Panc1 (cell line): ENCODE data around the gene CAVIN4. TPM values are rescaled to one million over a fixed set of nuclear protein-coding genes. Genes with fewer than 3 reads are reported as not detected.

ENCODE experiments used
- ATAC-seq: fragments of 200-7000 bp; cut with Tn5 transposase; 2 replicates; pipeline ENCODE4 v1.9.1; 2020; ENCODE audit warnings: mild to moderate bottlenecking, moderate library complexity
- BruUV-seq: library from RNA; stranded (reverse); fragments of 400-500 nt; replicated peaks from 2 replicates; lab custom pipeline; 2021; lab: Mats Ljungman, UMichigan
- CTCF ChIA-PET: fragments of 300-600 bp; sonication (Branson Sonifier 250); formaldehyde crosslinking; loops from one replicate; lab custom pipeline; 2022; ENCODE audit warnings: antibody characterized with exemption; lab: Charles Lee
- POLR2A ChIA-PET: fragments of 300-600 bp; sonication (Branson Sonifier 250); formaldehyde crosslinking; loops from one replicate; lab custom pipeline; 2022; ENCODE audit warnings: antibody characterized with exemption; lab: Charles Lee
- DNase-seq: peaks from one replicate; pipeline ENCODE4 v3.0.0-alpha.2; 2010; ENCODE audit warnings: low read depth, low spot score
- H3K27ac ChIP-seq: 2 replicates; pipeline ENCODE4 v1.5.1; 2011; ENCODE audit warnings: mild to moderate bottlenecking, low read length, inconsistent platforms
- H3K27me3 ChIP-seq: fragments of 200-500 bp; sonication (Bioruptor generic); 2 replicates; pipeline ENCODE4 v1.6.0; 2014; ENCODE audit warnings: low read length, inconsistent platforms; ENCODE audit not compliant: control insufficient read depth, insufficient read depth
- H3K36me3 ChIP-seq: fragments of 200-500 bp; sonication (Bioruptor generic); 2 replicates; pipeline ENCODE4 v1.5.1; 2014; ENCODE audit warnings: inconsistent platforms, mild to moderate bottlenecking, low read length, moderate library complexity; ENCODE audit not compliant: control insufficient read depth, insufficient read depth
- H3K4me1 ChIP-seq: 2 replicates; pipeline ENCODE4 v1.5.1; 2011; ENCODE audit warnings: inconsistent platforms, mild to moderate bottlenecking, low read length, moderate library complexity; ENCODE audit not compliant: control insufficient read depth, insufficient read depth
- H3K4me3 ChIP-seq, 2 experiments: 2 replicates each; pipeline ENCODE4 v1.5.1; 2011 to 2012; ENCODE audit warnings: low read depth in 2 of 2, low read length in 2 of 2, mild to moderate bottlenecking in 2 of 2, inconsistent platforms in 1 of 2, moderate library complexity in 1 of 2
- H3K9me3 ChIP-seq: fragments of 200-500 bp; sonication (Bioruptor generic); 2 replicates; pipeline ENCODE4 v1.5.1; 2014; ENCODE audit warnings: low read depth, mild to moderate bottlenecking, inconsistent platforms, low read length, moderate library complexity; ENCODE audit not compliant: control insufficient read depth, insufficient read depth
- POLR2AphosphoS5 ChIP-seq: IDR thresholded peaks from 2 replicates; pipeline ENCODE4 v1.6.1; 2012; ENCODE audit warnings: mild to moderate bottlenecking, low read depth, low read length, moderate library complexity
- SIN3A ChIP-seq: IDR thresholded peaks from 2 replicates; pipeline ENCODE4 v1.6.1; 2012; ENCODE audit warnings: low read depth, mild to moderate bottlenecking, low read length, moderate library complexity, borderline replicate concordance; ENCODE audit not compliant: insufficient read depth
- TCF7L2 ChIP-seq: IDR thresholded peaks from 2 replicates; pipeline ENCODE4 v1.6.1; 2011; ENCODE audit warnings: mild to moderate bottlenecking, low read depth, low read length, inconsistent platforms
- in situ Hi-C: cut with HindIII; loops from 2 replicates; pipeline ENCODE4 v1.10.0; 2016; ENCODE audit warnings: low sequenced_read_pairs, low pct_unique_long_range_greater_than_20kb
- intact Hi-C: fragments of 100-400 bp; cut with micrococcal nuclease; formaldehyde crosslinking; loops from one replicate; pipeline ENCODE4 v1.10.0; 2022; ENCODE audit not compliant: unreplicated experiment
- total RNA-seq: library from RNA; stranded (reverse); gene quantifications from one replicate; pipeline ENCODE4 v1.2.1, GENCODE V29; 2021; ENCODE audit not compliant: unreplicated experiment
- TF ChIP-seq, protein P1 (sequence below): fragments of 450-650 bp; IDR thresholded peaks from 2 replicates; pipeline ENCODE4 v1.5.1; 2017; ENCODE audit warnings: mild to moderate bottlenecking
- TF ChIP-seq, protein P2 (sequence below), 2 experiments: IDR thresholded peaks; 2 replicates each; pipeline ENCODE4 v1.6.1; 2011 to 2012; ENCODE audit warnings: low read depth in 2 of 2, control low read depth in 1 of 2, low read length in 1 of 2, mild to moderate bottlenecking in 1 of 2, moderate library complexity in 1 of 2; ENCODE audit not compliant: insufficient read depth in 1 of 2

CAVIN4 gene
- total RNA-seq, 1 experiment from 2014 or later, result 0.82 TPM

DNA sequence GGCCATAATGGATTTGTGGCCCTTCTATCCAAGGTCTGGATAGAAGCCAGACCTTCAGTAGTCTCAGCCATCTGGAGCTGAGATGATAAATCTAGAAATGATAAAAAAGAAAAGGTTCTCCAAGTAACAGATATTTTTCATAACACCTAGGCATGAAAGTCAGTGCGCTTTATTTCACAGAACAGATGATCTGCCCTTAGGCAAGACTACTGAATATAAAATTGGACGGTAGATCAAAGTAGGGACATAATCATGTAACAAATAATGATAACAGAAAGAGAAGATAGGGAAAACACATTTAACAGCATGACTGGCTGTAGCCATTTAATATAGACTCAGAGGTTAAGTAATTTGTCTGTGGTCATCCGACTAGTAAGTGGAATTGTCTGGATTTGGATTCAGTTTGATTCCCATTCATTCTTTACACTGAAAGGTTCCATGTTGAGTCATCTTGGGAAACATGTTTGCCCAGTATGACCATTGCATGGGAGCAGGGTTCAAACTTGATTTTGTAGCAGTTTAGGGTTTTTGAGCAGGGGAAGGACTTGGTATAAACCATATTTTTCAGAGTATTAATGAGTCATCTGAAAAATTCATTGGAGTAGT lies 4.1 kb upstream of the CAVIN4 start:
- Histone ChIP-seq H3K9me3 (no peaks in the 10 kb centered on the region), H3K27me3 (no peaks in the 10 kb centered on the region), H3K36me3 (no peaks in the 10 kb centered on the region; the same call in 1 of the 2 replicates), H3K27ac (no peak overlapping the region), H3K4me3 (no peak overlapping the region), H3K4me1 (no peaks in the 10 kb centered on the region)
- CTCF ChIA-PET, result no interaction called here
- TF ChIP-seq, protein P1, sequence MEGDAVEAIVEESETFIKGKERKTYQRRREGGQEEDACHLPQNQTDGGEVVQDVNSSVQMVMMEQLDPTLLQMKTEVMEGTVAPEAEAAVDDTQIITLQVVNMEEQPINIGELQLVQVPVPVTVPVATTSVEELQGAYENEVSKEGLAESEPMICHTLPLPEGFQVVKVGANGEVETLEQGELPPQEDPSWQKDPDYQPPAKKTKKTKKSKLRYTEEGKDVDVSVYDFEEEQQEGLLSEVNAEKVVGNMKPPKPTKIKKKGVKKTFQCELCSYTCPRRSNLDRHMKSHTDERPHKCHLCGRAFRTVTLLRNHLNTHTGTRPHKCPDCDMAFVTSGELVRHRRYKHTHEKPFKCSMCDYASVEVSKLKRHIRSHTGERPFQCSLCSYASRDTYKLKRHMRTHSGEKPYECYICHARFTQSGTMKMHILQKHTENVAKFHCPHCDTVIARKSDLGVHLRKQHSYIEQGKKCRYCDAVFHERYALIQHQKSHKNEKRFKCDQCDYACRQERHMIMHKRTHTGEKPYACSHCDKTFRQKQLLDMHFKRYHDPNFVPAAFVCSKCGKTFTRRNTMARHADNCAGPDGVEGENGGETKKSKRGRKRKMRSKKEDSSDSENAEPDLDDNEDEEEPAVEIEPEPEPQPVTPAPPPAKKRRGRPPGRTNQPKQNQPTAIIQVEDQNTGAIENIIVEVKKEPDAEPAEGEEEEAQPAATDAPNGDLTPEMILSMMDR, result no peak
- TF ChIP-seq TCF7L2 (no peak), SIN3A (no peak), POLR2AphosphoS5 (no peak)
- TF ChIP-seq, protein P2, sequence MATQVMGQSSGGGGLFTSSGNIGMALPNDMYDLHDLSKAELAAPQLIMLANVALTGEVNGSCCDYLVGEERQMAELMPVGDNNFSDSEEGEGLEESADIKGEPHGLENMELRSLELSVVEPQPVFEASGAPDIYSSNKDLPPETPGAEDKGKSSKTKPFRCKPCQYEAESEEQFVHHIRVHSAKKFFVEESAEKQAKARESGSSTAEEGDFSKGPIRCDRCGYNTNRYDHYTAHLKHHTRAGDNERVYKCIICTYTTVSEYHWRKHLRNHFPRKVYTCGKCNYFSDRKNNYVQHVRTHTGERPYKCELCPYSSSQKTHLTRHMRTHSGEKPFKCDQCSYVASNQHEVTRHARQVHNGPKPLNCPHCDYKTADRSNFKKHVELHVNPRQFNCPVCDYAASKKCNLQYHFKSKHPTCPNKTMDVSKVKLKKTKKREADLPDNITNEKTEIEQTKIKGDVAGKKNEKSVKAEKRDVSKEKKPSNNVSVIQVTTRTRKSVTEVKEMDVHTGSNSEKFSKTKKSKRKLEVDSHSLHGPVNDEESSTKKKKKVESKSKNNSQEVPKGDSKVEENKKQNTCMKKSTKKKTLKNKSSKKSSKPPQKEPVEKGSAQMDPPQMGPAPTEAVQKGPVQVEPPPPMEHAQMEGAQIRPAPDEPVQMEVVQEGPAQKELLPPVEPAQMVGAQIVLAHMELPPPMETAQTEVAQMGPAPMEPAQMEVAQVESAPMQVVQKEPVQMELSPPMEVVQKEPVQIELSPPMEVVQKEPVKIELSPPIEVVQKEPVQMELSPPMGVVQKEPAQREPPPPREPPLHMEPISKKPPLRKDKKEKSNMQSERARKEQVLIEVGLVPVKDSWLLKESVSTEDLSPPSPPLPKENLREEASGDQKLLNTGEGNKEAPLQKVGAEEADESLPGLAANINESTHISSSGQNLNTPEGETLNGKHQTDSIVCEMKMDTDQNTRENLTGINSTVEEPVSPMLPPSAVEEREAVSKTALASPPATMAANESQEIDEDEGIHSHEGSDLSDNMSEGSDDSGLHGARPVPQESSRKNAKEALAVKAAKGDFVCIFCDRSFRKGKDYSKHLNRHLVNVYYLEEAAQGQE (IDR thresholded peaks at IDR 0.05; ENCODE audit: insufficient read depth in 1 of 2, low read depth in 2 of 2, low read length in 1 of 2), result no peak
- in situ Hi-C loops, result no loop called here
- POLR2A ChIA-PET, result no interaction called here
- intact Hi-C loops, result no loop called here
- no peak for DNase-seq
- ATAC-seq, result no peak
- no TSS peak for BruUV-seq

GRCh38 chr9:100575006-100575405 lies 2.9 kb upstream of the CAVIN4 start:
- no peak overlapping the region for H3K4me3 ChIP-seq
- H3K27ac ChIP-seq, result no peak overlapping the region
- TF ChIP-seq, protein P2 (IDR thresholded peaks at IDR 0.05; ENCODE audit: insufficient read depth in 1 of 2, low read depth in 2 of 2, low read length in 1 of 2), result no peak
- TF ChIP-seq TCF7L2, result no peak
- TF ChIP-seq, protein P1, result no peak
- no peak for TF ChIP-seq SIN3A
- TF ChIP-seq POLR2AphosphoS5, result no peak
- DNase-seq (no peak), ATAC-seq (no peak)
- H3K36me3 ChIP-seq, result no peaks in the 10 kb centered on the region; the same call in 1 of the 2 replicates
- intact Hi-C loops (no loop called here), in situ Hi-C loops (no loop called here)
- no peaks in the 10 kb centered on the region for H3K27me3 ChIP-seq
- POLR2A ChIA-PET, result no interaction called here
- BruUV-seq, result no TSS peak
- H3K4me1 ChIP-seq, result no peaks in the 10 kb centered on the region
- no peaks in the 10 kb centered on the region for H3K9me3 ChIP-seq
- CTCF ChIA-PET, result no interaction called here
